GM18519 (cell line): ENCODE measurements around the gene NFIB.

Experiments
- ATAC-seq: cut with Tn5 transposase; IDR thresholded peaks from one replicate; pipeline ENCODE4 v1.9.1; 2021; ENCODE audit warnings: mild to moderate bottlenecking, moderate library complexity; ENCODE audit not compliant: unreplicated experiment, low FRiP score

NFIB gene

GRCh38 chr9:14307989-14308852 is 5.7 kb downstream of the NFIB start:
- ATAC-seq: no peak

- ATAC-seq: no peak
Observed at GRCh38 chr9:14306672-14307660, 7.0 kb downstream of the NFIB start.

GRCh38 chr9:14306188-14306587 is 7.8 kb downstream of the NFIB start:
- ATAC-seq: no peak

GRCh38 chr9:14304259-14304658 is 9.7 kb downstream of the NFIB start:
- ATAC-seq: no peak

- no peak for ATAC-seq
Observed at GRCh38 chr9:14303521-14303920, 10.4 kb downstream of the NFIB start.

GRCh38 chr9:14303100-14303499 is 10.8 kb downstream of the NFIB start:
- ATAC-seq: no peak

- ATAC-seq: no peak
Observed at GRCh38 chr9:14302405-14302804, 11.5 kb downstream of the NFIB start.

GRCh38 chr9:14301583-14302021 is 12.3 kb downstream of the NFIB start:
- no peak for ATAC-seq

- ATAC-seq: no peak
Observed at GRCh38 chr9:14301006-14301405, 12.9 kb downstream of the NFIB start.

GRCh38 chr9:14300588-14300987 is 13.4 kb downstream of the NFIB start:
- no peak for ATAC-seq

GRCh38 chr9:14300040-14300439 is 13.9 kb downstream of the NFIB start:
- no peak for ATAC-seq

- no peak for ATAC-seq
Observed at GRCh38 chr9:14298601-14299022, 15.3 kb downstream of the NFIB start.

GRCh38 chr9:14296495-14297113 is 17.3 kb downstream of the NFIB start:
- ATAC-seq: no peak

- ATAC-seq: no peak
Observed at GRCh38 chr9:14294659-14295058, 19.3 kb downstream of the NFIB start.

GRCh38 chr9:14293801-14294200 is 20.1 kb downstream of the NFIB start:
- ATAC-seq: no peak

- ATAC-seq: no peak
Observed at GRCh38 chr9:14292181-14292739, 21.7 kb downstream of the NFIB start.

GRCh38 chr9:14289916-14290315 is 24.0 kb downstream of the NFIB start:
- no peak for ATAC-seq

GRCh38 chr9:14288433-14288832 is 25.5 kb downstream of the NFIB start:
- ATAC-seq: no peak

GRCh38 chr9:14286121-14286520 is 27.8 kb downstream of the NFIB start:
- ATAC-seq: no peak

- ATAC-seq: no peak
Observed at GRCh38 chr9:14283276-14283675, 30.7 kb downstream of the NFIB start.
